ENCODE measurements around the gene SIRT3.
"Not testable (repeated sequence)": the region's sequence is repeated elsewhere in the genome, so short reads cannot be mapped to it uniquely, and the experiment has no call there.

Gene SIRT3

GRCh38 chr11:244376-244775, 8.2 kb upstream of the SIRT3 start:
- DNase-seq (ENCODE audit: low read depth in 1 of 2, low spot score in 1 of 2) = no peak

DNA sequence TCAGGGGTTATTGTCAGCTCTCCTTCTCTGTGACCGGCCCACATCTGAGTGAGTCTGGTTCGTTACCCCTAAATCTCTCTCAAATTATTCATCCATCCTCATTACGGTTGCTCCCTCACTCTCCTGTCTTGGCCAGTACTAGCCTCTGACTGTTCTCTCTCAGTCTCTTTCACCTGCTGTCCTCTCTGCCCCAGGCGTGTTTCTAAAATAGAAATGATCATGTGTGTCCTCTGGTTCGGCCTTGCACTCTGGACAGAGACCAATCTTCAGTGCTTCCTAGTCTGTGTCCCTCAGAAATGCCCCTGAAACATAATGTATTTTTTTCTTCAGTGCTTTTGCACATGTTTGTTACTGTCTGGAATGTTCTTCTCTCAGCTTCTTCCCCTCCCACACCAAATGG, 5.5 kb upstream of the SIRT3 start:
- DNase-seq (ENCODE audit: low read depth in 1 of 2, low spot score in 1 of 2) = no peak

GRCh38 chr11:240315-240714, 4.2 kb upstream of the SIRT3 start:
- no peak for DNase-seq (ENCODE audit: low read depth in 1 of 2, low spot score in 1 of 2)

DNA sequence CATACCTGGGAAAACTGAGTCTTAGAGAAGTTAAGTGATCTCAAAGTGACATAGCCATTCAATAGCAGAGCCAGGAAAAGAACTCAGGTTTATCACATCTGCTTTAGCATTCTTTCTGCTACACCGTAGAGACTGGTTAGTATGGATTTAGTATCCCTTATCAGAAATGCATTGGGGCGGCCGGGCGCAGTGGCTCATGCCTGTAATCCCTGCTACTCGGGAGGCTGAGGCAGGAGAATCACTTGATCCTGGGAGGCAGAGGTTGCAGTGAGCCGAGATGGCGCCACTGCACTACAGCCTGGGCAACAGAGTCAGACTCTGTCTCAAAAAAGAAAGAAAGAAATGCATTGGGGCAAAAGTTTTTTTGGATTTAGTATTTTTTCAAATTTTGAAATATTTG, 2.2 kb upstream of the SIRT3 start:
- not testable (repeated sequence) for DNase-seq (ENCODE audit: low read depth in 1 of 2, low spot score in 1 of 2)

DNA sequence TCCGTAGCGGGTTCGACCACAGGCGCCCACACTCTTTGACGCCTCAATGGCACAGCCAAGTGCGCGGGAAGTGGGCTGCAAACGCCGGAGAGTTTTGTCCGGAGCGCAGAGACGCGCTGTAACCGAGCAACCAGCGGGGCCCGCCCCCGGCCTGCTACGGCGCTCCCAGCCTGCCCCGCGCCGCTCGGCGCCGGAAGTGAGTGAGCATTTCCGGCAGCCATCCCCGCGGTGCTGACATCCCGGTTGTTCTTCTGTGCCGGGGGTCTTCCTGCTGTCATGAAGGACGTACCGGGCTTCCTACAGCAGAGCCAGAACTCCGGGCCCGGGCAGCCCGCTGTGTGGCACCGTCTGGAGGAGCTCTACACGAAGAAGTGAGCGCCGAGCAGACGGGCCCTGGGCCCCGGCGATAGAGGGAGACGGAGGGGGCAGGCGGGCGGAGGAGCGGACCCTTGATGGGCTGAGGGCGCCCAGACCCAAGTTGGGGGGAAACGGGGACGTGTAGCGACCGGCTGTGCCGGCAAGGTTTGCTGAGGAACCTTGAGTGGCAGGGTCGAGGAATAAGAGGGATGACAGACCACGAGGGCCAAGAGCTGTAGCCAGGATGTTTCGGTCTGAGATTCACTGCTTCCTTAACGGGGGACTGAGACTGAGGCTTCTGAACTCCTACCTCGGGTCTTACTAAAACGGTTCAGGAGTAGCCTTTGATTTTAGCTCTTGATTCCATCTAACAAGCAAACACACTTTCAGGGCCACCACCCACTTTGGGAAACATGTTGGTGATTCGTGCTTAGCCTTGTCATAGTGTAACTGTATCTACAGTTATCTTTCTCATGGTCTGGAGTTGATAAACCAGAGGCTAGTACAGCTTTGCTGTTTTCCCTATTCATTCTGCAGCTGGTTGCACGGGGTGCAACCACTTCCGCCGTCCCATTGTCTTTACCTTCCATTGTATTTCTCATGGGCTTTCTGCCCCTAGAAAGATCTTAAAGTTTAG, 929 bp upstream of the SIRT3 start, which contains the start of gene PSMD13:
TSS of gene PSMD13 (plus strand) at position 203 of the 994 bp plus-strand sequence. CDS start at position 277, 74 bp downstream.
- DNase-seq (ENCODE audit: low read depth in 1 of 2, low spot score in 1 of 2) = peak; percentile 72 to 82

DNA sequence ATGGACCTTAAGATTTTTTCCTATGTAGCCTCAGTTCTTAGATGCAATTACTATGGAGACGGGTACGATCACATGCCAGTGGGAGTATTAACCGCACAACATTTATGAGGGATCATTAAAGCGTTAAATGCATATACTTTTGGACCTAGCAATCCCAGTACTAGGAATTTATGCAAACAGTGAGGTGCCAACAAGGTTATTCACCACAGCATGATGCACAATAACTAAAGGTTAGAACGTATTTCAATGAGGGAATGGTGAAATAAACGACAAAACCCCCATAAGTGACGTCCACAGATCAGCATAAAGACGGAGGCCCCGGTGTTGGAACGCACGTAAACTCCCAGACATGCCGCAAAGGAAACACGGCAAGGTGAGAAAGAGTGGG, 539 bp downstream of the SIRT3 start:
- DNase-seq (ENCODE audit: low read depth in 1 of 2, low spot score in 1 of 2) = peak in 1 of 2 donors; percentile 48

- no peak for DNase-seq (ENCODE audit: low read depth in 1 of 2, low spot score in 1 of 2)
These were observed 962 bp downstream of the SIRT3 start for GRCh38 chr11:235180-235579.

GRCh38 chr11:232783-233565, 3.2 kb downstream of the SIRT3 start:
- DNase-seq (ENCODE audit: low read depth in 1 of 2, low spot score in 1 of 2) = no peak

DNA sequence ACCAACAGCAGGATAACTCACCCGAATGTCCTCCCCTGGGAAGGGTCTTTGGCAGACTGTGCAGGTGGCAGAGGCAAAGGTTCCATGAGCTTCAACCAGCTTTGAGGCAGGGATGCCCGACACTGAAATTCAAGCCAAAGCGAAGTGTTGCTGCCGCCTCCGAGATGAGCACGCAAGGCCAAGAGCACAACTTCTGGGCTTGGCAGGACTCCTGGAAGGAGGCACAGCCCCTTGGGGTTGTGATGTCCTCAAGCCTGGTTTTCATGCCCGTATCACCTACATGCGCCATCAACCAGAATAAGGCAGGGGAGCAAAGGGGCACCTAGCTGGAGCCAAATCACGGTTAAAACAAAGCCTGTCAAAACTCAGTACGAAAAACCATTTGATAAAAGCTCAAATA, 5.7 kb downstream of the SIRT3 start:
- no peak for DNase-seq (ENCODE audit: low read depth in 1 of 2, low spot score in 1 of 2)

GRCh38 chr11:227824-228379, 8.2 kb downstream of the SIRT3 start:
- no peak for DNase-seq (ENCODE audit: low read depth in 1 of 2, low spot score in 1 of 2)

DNA sequence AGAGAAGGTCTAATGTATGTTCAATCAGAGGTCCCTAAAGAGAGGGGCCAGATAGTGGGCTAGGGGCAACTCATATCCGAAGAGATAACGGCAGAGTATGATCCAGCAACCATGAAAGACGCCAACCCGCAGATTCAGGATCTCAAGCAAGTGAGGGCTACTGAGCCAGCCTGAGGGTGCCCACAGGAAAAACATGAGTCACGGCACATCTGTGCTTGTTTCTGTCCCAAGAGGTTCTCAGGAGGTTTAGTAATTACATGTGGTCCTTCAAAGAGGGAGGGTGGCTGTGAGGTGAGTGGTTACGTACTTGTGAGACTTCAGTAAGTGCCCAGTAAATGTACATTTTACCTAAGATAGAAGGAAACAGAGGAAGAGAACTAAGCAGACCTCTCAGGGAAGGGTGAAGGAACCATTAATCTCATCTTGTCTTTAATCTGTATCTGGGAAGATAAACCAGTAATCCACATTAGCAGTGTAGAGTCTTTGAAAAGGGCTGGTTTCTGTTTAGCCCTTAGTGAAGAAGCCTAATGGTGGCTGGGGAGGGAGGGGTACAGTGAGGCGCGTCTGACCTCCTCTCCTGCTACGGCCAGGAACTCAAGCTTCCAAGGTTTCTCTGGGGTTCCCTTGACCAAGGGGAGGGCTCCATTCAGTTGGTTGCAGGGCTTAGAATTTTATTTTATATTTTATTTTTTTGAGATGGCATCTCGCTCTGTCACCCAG, 10.2 kb downstream of the SIRT3 start:
- no peak for DNase-seq (ENCODE audit: low read depth in 1 of 2, low spot score in 1 of 2)

DNA sequence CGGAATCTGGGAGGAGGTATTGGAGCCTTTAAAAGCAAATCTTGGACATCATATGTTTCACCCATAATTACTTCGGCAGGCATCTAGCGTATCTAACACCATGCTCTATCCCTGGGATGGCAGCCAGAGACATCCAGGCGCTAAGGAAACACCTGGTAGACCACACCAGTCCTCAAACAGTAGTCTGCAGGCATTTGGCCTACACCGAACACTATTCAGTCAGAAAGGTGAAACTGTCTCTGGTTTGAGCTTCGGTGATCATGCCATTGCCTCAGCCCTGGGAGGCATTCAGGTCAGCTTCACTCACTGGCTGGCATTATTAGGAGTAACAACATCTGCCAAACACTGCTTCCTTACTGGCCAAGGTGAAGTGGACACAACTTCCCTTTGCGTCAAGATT, 11.7 kb downstream of the SIRT3 start:
- no peak for DNase-seq (ENCODE audit: low read depth in 1 of 2, low spot score in 1 of 2)

DNA sequence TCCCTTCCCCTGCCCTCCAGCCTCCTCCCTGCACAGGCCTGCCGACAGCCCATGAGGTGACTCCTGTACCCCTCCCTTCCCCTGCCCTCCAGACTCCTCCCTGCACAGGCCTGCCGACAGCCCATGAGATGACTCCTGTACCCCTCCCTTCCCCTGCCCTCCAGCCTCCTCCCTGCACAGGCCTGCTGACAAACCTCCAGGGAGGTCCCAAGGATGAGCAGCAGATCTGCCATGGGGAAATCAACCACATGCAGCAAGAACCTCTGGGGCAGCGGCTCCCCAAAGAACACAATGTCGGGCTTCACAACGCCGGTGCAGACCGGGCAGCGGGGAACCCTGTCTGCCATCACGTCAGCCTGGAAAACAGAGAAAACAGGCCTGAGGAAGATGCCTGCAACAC, 12.3 kb downstream of the SIRT3 start:
- DNase-seq (ENCODE audit: low read depth in 1 of 2, low spot score in 1 of 2) = no peak

DNA sequence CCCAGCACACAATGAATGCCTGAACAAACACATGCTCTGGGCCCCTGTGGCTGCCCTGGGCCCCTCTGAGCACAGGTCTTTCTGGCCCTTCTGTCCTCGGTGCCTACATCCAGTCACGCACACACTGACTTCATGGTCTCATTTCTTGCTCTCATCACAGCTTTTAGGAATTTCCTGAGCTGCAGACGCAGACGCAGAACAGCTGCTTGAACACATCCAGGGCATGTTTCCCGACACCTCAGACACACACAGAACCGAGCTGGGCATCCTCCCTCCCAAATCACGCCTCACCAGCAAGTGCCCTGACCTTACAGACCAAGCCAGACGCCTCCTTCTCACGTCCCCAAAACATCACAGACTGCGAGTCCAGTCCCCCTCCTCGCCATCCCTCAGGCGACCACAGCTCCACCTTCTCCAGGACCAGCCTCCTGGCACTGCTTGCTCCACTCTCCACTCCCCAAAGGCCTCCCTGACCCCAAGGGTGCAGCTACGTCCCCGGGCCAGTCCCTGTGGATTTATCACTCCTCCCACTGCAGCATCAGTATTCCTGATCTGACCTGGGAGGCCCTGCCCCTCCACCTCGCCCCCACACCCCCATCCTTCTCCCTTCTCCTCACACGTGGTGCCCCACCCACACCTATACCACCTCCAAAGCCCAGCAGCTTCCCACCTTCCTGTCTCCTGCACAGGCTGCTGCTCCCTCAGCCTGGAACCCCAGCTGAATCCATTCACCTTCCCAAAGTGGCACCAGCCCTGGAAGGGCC, 12.9 kb downstream of the SIRT3 start:
- no peak for DNase-seq (ENCODE audit: low read depth in 1 of 2, low spot score in 1 of 2)

DNA sequence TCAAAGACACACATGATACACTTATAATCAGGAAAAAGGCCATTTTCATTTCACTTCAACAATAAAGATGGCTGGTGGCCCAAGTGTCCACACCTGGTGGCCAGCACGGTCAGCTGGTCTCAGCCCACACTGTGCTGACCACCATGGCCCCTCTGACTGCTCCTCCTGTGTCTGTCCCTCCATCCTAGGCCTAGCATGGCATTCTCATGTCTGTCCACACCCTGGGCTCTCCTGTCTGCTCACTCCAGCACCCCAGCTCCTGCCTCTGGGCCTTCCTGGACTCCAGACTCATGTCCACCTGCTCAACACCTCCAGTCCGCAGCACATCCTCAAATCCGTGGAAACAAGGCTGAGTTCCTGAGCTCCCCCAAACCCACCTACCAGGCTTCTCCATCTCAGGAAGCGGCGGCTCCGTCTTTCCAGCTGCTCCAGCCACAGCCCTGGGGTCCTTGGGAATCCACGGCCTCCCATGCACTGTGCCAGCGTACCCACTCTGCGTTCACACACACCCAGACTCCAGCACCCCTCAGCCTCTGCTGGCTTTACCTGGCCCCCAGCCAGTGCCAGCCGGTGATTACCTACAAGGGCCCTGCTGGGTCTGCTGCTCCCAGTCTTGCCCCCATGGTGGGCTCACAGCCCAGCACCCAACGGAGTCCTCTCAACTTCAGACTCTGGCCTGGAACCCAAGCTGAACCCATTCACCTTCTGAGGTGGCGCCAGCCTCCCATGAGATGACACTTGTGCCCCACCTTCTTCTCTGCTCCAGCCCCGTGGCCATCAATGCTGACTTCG, 13.9 kb downstream of the SIRT3 start:
- DNase-seq (ENCODE audit: low read depth in 1 of 2, low spot score in 1 of 2) = no peak

GRCh38 chr11:221539-221938, 14.6 kb downstream of the SIRT3 start:
- DNase-seq (ENCODE audit: low read depth in 1 of 2, low spot score in 1 of 2) = no peak

- DNase-seq (ENCODE audit: low read depth in 1 of 2, low spot score in 1 of 2) = not testable (repeated sequence)
These were observed 15.4 kb downstream of the SIRT3 start for GRCh38 chr11:220641-221215.

DNA sequence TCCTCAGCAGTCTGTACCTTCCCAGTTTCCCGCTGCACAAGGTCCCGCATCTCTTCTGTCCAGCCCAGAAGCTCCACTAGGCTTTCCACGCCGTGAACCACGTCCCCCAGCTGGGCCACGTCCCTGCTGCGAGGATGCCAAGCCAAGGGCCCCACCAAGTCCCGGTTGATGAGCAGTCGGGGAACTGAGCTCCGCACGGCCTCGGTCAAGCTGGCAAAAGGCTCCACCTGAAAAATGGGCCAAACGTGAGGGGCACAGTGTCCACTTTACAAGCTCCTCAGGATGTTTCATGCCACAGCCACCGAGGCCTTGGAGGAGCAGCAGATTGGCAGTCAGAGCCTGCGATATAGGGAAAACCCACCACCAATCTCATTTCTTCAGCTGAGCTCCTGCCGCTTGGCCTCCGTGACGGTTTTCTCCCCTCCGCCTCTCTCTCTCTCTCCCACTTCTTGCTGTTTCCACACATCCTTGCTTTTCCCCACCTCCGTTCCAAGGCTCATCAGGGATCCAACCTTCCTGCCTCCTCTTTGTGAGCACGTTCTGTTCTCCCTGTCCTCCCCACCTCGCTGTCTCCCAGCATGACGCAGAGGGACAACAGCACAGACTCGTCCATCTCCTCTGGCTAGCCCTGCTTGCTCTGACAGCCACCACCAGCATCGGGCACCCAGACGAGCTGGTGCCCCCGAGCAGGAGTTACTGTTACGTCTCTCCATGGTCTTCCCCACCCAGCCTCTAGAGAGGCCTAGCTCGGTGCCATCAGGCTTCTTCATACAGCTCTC, 17.1 kb downstream of the SIRT3 start:
- no peak for DNase-seq (ENCODE audit: low read depth in 1 of 2, low spot score in 1 of 2)
